Epithelial cell of proximal tubule (primary cell): Measurements from ENCODE around the gene CCDC9. TPM values are rescaled to one million over a fixed set of nuclear protein-coding genes. Genes with fewer than 3 reads are reported as not detected.
A peak's percentile ranks its signal among the peaks of the same experiment; 100 is the strongest.
"Not testable (repeated sequence)": the region's sequence is repeated elsewhere in the genome, so short reads cannot be mapped to it uniquely, and the experiment has no call there.

Source experiments
- DNase-seq: peaks from one replicate; pipeline ENCODE4 v3.0.0-alpha.2; 2011; ENCODE audit warnings: low read depth
- H3K4me3 ChIP-seq: 2 replicates; pipeline ENCODE4 v1.5.1; 2011; ENCODE audit warnings: low read depth, mild to moderate bottlenecking, low read length
- CTCF ChIP-seq: conservative IDR thresholded peaks from 2 replicates; pipeline ENCODE4 v1.5.1; 2012; ENCODE audit warnings: low read depth, mild to moderate bottlenecking, low read length
- total RNA-seq: library from RNA; depleted of rRNA; stranded (reverse); fragments of >200 nt; gene quantifications from 2 replicates; pipeline ENCODE4 v1.2.3, GENCODE V29; 2015

CCDC9 gene
- total RNA-seq, 1 donor from 2014 or later = 17.8 TPM

- no peak for DNase-seq
- TF ChIP-seq CTCF = no peak
- H3K4me3 ChIP-seq = peak overlapping the region; percentile 64
Measured at GRCh38 chr19:47257411-47258169, 1.3 kb downstream of the CCDC9 start.

GRCh38 chr19:47258434-47258833, 2.1 kb downstream of the CCDC9 start:
- TF ChIP-seq CTCF = no peak
- peak overlapping the region; percentile 64 for H3K4me3 ChIP-seq

GRCh38 chr19:47258895-47259555, 2.7 kb downstream of the CCDC9 start:
- no peak for DNase-seq
- TF ChIP-seq CTCF = no peak
- H3K4me3 ChIP-seq = no peak overlapping the region

More at GRCh38 chr19:47258434-47258833, 2.1 kb downstream of the CCDC9 start:
- DNase-seq = no peak

GRCh38 chr19:47260476-47260875, 4.2 kb downstream of the CCDC9 start:
- no peak for TF ChIP-seq CTCF
- DNase-seq = no peak
- no peak overlapping the region for H3K4me3 ChIP-seq

- not testable (repeated sequence) for DNase-seq, H3K4me3 ChIP-seq
Measured at GRCh38 chr19:47261946-47262793, 5.8 kb downstream of the CCDC9 start.

- TF ChIP-seq CTCF = no peak
- no peak overlapping the region for H3K4me3 ChIP-seq
- DNase-seq = no peak
Measured at GRCh38 chr19:47264629-47265028, 8.3 kb downstream of the CCDC9 start.

- no peak for DNase-seq
- H3K4me3 ChIP-seq = no peak overlapping the region
- TF ChIP-seq CTCF = no peak
Measured at GRCh38 chr19:47266401-47266941, 10.1 kb downstream of the CCDC9 start.
